Ovary (tissue), 3 donors: ENCODE measurements around the gene ZRANB2.

Experiments used
- CTCF ChIP-seq, 3 donors: fragments of 450-650 bp in 2 of 3; fragments of 200-600 bp in 1 of 3; IDR thresholded peaks; one replicate each; pipeline versions ENCODE4 v1.5.1 to v1.8.0; 2016 to 2022; ENCODE audit warnings: antibody characterized with exemption in 3 of 3, mild to moderate bottlenecking in 1 of 3
- POLR2A ChIP-seq: fragments of 450-650 bp; IDR thresholded peaks from one replicate; pipeline ENCODE4 v1.6.1; 2017; ENCODE audit warnings: antibody characterized with exemption, mild to moderate bottlenecking, moderate library complexity
- donor health status: DM: no; HTN: no; CAD: no.

GRCh38 chr1:71068325-71069240, 12.3 kb downstream of the ZRANB2 start:
- no peak for TF ChIP-seq CTCF (IDR thresholded peaks at IDR 0.05)
- no peak for TF ChIP-seq POLR2A
